K562 treated with DMSO at 1 percent for 12 hours (cell line): ENCODE data around the gene HLA-DOB. TPM values are rescaled to one million over a fixed set of nuclear protein-coding genes. Genes with fewer than 3 reads are reported as not detected.

Experiments used
- total RNA-seq: library from RNA; unstranded; fragments of 300-600 nt; gene quantifications from 2 replicates; pipeline ENCODE4 v1.2.3, GENCODE V29; 2022; ENCODE audit not compliant: insufficient read depth

The HLA-DOB gene
- total RNA-seq: 0.86 and 2.0 TPM in 2 replicates

DNA sequence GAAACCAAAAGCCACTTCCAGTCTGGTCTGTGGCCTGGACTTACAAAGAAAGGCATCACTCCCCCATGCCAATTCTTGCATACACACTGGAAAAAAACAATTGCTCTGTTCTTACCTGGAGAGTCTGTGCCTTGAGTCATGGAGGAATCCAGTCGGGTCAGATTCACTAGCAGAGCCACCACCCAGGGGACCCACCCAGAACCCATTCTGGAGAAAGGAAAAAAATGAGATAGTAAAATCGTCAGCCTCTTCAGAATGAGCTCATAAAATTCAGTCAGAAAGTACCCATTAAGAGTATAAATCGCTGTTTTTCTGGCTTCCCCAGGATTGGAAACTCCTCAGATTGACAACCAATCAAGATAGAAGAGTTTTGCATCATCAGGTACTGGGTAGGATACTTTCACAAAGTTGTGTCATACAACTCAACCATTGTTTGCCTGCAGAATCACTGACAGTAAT is at the start of gene HLA-DOB:
HLA-DOB (minus strand) TSS at position 257 of the 459 bp plus-strand sequence; CDS start at position 206, 51 bp downstream.

DNA sequence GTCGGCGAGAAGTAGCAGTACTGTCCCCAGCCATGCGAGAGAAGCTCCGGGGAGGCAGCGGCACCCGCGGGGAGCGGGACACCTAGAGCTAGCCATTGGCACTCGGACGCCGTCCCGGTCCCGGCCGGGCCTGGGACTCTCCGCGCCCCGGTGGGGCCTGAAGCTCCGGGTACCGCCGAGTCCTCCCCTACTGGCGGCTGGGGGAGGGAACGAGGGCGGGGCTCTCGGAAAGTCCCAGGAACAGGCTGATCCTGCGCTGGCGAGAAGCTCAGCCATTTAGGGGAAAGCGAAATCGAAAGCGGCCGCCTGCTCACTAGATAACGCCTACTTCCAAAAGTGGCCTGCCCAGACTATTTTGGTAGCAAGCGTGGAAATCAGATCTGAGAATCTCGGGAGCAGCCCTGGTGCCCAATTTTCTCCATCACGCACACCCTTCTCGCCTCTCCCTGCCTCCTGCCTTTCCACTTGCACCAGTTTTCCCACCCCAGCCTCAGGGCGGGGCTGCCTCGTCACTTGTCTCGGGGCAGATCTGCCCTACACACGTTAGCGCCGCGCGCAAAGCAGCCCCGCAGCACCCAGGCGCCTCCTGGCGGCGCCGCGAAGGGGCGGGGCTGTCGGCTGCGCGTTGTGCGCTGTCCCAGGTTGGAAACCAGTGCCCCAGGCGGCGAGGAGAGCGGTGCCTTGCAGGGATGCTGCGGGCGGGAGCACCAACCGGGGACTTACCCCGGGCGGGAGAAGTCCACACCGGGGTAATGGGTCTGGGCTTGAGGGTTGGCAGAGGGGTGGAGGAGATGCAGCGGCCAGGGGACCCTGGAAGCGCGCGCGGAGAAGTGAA is 37.0 kb upstream of the HLA-DOB start, which contains the start of the genes PSMB9 and TAP1:
PSMB9 (plus strand) TSS at position 652 of the 835 bp plus-strand sequence; CDS start at position 690, 38 bp downstream.
TAP1 (minus strand) TSS at position 164 of the 835 bp plus-strand sequence; CDS start at position 96, 68 bp downstream.

DNA sequence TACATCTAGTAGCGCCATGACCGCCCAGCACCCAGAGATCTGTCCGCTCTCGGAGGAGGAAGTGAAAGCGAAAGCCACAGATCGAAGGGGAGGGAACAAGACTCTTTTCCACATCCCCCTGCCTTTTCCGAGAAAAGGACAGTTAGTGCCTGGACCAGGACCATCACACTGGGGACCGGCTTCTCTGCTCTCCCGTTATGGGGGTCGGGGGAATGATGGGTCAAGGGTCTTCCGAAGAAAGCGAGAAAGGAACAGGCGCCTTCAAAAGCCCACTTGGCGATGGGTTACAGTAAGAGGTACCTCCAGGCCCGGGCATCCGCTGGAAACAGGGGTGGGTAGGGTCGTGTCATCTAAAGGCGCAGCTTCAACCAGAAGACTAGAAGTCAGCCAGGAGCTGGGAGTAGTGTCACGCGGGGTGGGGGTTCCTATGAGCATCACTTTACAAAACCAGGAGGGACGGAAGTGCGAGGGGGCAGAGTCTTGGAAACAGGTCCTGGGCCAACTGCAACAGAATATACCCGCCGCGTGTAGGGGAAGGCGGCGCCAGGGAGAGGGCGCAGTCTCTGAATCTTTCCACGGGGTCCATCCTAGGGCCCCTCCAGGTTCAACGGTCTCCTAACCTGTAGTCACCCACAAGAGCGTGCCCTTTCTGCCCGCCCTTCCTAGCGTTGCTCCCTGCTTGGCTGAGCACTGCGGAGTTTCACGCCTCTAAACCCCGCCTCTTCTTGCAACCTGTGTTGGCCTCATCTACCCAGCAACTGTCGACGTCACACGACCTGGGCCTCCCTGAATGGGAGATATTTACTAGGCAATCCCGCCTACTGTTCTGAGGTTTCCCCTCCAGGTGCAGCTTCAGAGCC is 27.4 kb upstream of the HLA-DOB start, which contains the start of gene PSMB8:
PSMB8 (minus strand) TSS at position 69 of the 860 bp plus-strand sequence; CDS start at position 18, 51 bp downstream.

DNA sequence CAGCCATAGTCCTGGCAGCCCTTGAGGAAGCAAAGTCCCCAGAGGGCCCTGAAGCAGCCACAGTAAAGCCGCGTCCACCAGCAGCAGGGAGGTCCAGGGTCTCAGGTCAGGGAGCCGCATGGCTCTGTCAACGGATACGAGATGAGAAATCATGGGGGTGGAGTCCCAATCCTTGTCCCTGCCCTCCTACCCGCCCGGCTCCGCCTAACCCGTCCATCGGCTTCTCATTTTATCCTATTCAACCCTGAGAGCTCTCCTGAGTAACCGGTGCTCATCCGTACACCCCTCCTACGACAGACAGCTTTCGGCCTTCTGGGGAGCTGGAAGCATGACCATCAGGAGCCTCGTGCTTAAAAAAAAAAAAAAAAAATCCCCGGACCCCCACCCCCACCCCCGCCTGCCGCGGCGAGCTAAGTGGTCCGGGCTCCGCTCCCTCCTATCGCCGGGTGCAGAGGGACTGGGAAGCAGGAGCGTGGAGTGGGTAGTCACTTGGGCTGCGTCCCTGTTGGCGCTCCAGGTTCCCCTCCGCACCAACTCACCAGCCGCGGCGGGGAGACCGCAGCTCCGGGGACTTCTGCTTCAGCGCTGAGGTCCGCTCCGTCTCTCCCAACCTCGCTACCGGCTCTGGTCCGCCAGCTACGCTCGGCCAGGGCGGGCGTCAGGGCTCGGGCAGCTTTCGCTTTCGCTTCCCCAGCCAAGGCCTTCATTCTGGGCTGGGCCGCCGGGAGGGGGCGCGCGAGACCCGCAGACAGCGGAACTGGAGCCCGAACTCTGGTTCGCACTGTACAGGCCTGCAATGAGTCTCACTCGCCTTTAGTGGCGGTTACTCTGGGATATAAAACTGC is 21.5 kb upstream of the HLA-DOB start, which contains the start of gene TAP2:
TAP2 (minus strand) TSS at position 626 of the 845 bp plus-strand sequence; CDS start at position 120, 506 bp downstream.

DNA sequence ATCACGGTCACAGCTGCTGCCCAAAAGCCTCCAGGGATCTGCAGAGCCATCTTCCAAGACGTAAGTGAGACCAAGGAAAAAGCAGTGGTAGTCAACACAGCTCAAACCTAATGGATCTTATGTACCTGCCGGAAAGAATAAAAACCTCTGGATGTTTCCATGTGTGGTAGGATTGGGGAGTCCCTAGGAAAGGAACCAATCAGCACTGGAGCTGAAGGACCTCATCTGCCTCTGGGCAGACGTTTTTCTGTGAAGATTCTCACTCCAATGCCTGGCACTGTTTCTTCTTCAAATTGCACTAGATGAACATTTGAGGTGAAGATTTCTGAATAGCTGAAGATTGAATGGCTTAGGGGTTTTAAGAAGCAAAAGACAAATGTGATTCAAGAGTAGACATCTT is 53.4 kb downstream of the HLA-DOB start, which contains the start of gene HLA-DQB2:
HLA-DQB2 (minus strand) TSS at position 112 of the 400 bp plus-strand sequence; CDS start at position 50, 62 bp downstream.

Other genes starting within 250 kb of the HLA-DOB start
- gene HLA-DRB1, start 227.2 kb downstream of the HLA-DOB start, total RNA-seq: not detected in 2 replicates
- gene HLA-DQA1, start 179.6 kb downstream of the HLA-DOB start, total RNA-seq: not detected in 2 replicates
- gene HLA-DQB1, start 150.3 kb downstream of the HLA-DOB start, total RNA-seq: not detected in 2 replicates
- not detected in 2 replicates for gene HLA-DQA2, start 75.6 kb downstream of the HLA-DOB start, total RNA-seq
- gene HLA-DQB2, start 53.5 kb downstream of the HLA-DOB start, total RNA-seq: not detected in 2 replicates
- 23.1 and 30.2 TPM in 2 replicates for gene TAP2, start 21.7 kb upstream of the HLA-DOB start, total RNA-seq
- gene PSMB8, start 27.0 kb upstream of the HLA-DOB start, total RNA-seq: 20.9 and 27.9 TPM in 2 replicates
- 16.2 and 24.6 TPM in 2 replicates for gene TAP1, start 36.7 kb upstream of the HLA-DOB start, total RNA-seq
- 46.8 and 54.1 TPM in 2 replicates for gene PSMB9, start 37.2 kb upstream of the HLA-DOB start, total RNA-seq
- gene HLA-DMB, start 124.0 kb upstream of the HLA-DOB start, total RNA-seq: not detected in 2 replicates
- gene HLA-DMA, start 136.1 kb upstream of the HLA-DOB start, total RNA-seq: not detected in 2 replicates
- 98.6 and 283 TPM in 2 replicates for gene BRD2, start 151.6 kb upstream of the HLA-DOB start, total RNA-seq
- gene HLA-DOA, start 192.6 kb upstream of the HLA-DOB start, total RNA-seq: not detected in 2 replicates